Sigmoid colon (tissue), 7 donors: ENCODE data around the gene C11orf21. TPM values are rescaled to one million over a fixed set of nuclear protein-coding genes. Genes with fewer than 3 reads are reported as not detected.
"Not testable (repeated sequence)": the region's sequence is repeated elsewhere in the genome, so short reads cannot be mapped to it uniquely, and the experiment has no call there.

Experiments used
- DNase-seq: peaks from one replicate; pipeline ENCODE4 v3.0.0-alpha.2; 2019
- H3K27ac ChIP-seq, 4 donors: fragments of 200-600 bp; sonication (generic); one replicate each; pipeline ENCODE4 v1.5.1; 2016 to 2019; ENCODE audit warnings: mild to moderate bottlenecking in 1 of 4
- H3K27me3 ChIP-seq, 3 donors: fragments of 200-600 bp; sonication (generic); one replicate each; pipeline ENCODE4 v1.5.1; 2019; ENCODE audit warnings: mild to moderate bottlenecking in 1 of 3
- H3K36me3 ChIP-seq, 4 donors: fragments of 200-600 bp; sonication (generic); one replicate each; pipeline ENCODE4 v1.5.1; 2016 to 2019
- H3K4me1 ChIP-seq, 4 donors: fragments of 200-600 bp; sonication (generic); one replicate each; pipeline ENCODE4 v1.5.1; 2017 to 2019
- H3K4me3 ChIP-seq, 4 donors: fragments of 200-600 bp; sonication (generic); one replicate each; pipeline ENCODE4 v1.5.1; 2017 to 2019; ENCODE audit warnings: mild to moderate bottlenecking in 2 of 4, moderate library complexity in 1 of 4
- H3K9me3 ChIP-seq, 4 donors: fragments of 200-600 bp in 3 of 4; sonication (generic) in 3 of 4; one replicate each; pipeline versions ENCODE4 v1.5.1 to v1.6.1; 2013 to 2019
- EP300 ChIP-seq, 4 donors: sonication (generic); formaldehyde crosslinking; IDR thresholded peaks; one replicate each; pipeline ENCODE4 v1.6.1; 2017; ENCODE audit warnings: antibody characterized with exemption in 4 of 4
- POLR2A ChIP-seq, 2 donors: fragments of 450-650 bp; IDR thresholded peaks; one replicate each; pipeline ENCODE4 v1.6.1; 2016; ENCODE audit warnings: antibody characterized with exemption in 2 of 2, mild to moderate bottlenecking in 2 of 2, moderate library complexity in 2 of 2
- POLR2AphosphoS5 ChIP-seq, 4 donors: sonication (generic); formaldehyde crosslinking; IDR thresholded peaks; one replicate each; pipeline ENCODE4 v1.6.1; 2017; ENCODE audit warnings: antibody characterized with exemption in 4 of 4
- WGBS, 2 donors: extraction: QIAGEN DNeasy Blood & Tissue Kit; methylation state at CpG; one replicate each; pipeline ENCODE4 v1.1.7; 2013; 5-methylcytosine and 5-hydroxymethylcytosine counted together
- intact Hi-C: fragments of 100-400 bp; cut with DNase I; formaldehyde crosslinking; loops from one replicate; pipeline ENCODE4 v1.15.1; 2023
- polyA plus RNA-seq, 3 donors: library from polyadenylated mRNA; stranded (reverse); fragments of 200-250 nt; gene quantifications; one replicate each; pipeline ENCODE4 v1.2.3, GENCODE V29; 2013
- total RNA-seq, 4 donors: library from RNA; depleted of rRNA; stranded (reverse); fragments of >200 nt; gene quantifications; one replicate each; pipeline ENCODE4 v1.1.0, GENCODE V29; 2016
- TF ChIP-seq, protein P1 (sequence below), 4 experiments: fragments of 450-650 bp in 3 of 4; fragments of 200-600 bp in 1 of 4; IDR thresholded peaks; one replicate each; pipeline ENCODE4 v1.5.1; 2016 to 2019; ENCODE audit warnings: antibody characterized with exemption in 4 of 4, mild to moderate bottlenecking in 3 of 4, moderate library complexity in 2 of 4
- donor health status: healthy with polysubstance abuse.
- donor health status: Bipolar disorder and iron deficiency.
- donor health status: healthy.

Gene C11orf21
- total and polyA plus RNA-seq, 7 donors = 0.68 to 6.2 (median 0.71) TPM; not detected in 4

DNA sequence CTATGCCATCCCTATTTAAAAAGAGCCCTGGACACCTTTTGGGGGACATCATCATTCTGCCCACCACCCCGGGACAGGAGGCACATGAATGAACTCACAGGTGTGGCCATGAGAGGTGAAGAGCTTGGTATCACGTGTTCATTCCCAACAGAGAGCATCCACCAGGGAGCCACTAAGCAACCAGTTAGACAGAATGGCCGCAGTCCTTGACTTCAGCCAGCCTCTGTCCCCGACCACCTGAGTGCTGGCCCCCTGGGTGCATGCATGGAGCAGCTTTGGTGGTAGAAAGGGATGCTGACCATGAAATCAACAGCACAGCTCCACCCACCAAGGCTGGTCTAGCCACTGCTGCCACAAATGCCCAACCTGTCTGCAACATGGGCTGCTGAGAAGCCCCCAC is 44.3 kb upstream of the C11orf21 start:
- Histone ChIP-seq H3K9me3 (peaks cover 0 to 10% (median 3%) of the 10 kb centered on the region in 4 donors), H3K4me3 (no peak overlapping the region), H3K4me1 (no peaks in the 10 kb centered on the region), H3K27me3 (no peaks in the 10 kb centered on the region), H3K36me3 (no peaks in the 10 kb centered on the region), H3K27ac (no peak overlapping the region)
- intact Hi-C loops = loop anchor here (10.0 kb wide), 1 partner anchor 229 kb away; no protein-coding TSS in a partner anchor
- 88 to 91% methylated on average over 4 of the region's 4 CpGs for WGBS, 2 donors
- TF ChIP-seq EP300 (IDR thresholded peaks at IDR 0.05) (no peak), POLR2A (IDR thresholded peaks at IDR 0.05) (no peak)
- TF ChIP-seq, protein P1, sequence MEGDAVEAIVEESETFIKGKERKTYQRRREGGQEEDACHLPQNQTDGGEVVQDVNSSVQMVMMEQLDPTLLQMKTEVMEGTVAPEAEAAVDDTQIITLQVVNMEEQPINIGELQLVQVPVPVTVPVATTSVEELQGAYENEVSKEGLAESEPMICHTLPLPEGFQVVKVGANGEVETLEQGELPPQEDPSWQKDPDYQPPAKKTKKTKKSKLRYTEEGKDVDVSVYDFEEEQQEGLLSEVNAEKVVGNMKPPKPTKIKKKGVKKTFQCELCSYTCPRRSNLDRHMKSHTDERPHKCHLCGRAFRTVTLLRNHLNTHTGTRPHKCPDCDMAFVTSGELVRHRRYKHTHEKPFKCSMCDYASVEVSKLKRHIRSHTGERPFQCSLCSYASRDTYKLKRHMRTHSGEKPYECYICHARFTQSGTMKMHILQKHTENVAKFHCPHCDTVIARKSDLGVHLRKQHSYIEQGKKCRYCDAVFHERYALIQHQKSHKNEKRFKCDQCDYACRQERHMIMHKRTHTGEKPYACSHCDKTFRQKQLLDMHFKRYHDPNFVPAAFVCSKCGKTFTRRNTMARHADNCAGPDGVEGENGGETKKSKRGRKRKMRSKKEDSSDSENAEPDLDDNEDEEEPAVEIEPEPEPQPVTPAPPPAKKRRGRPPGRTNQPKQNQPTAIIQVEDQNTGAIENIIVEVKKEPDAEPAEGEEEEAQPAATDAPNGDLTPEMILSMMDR (IDR thresholded peaks at IDR 0.05) = no peak
- no peak for DNase-seq

DNA sequence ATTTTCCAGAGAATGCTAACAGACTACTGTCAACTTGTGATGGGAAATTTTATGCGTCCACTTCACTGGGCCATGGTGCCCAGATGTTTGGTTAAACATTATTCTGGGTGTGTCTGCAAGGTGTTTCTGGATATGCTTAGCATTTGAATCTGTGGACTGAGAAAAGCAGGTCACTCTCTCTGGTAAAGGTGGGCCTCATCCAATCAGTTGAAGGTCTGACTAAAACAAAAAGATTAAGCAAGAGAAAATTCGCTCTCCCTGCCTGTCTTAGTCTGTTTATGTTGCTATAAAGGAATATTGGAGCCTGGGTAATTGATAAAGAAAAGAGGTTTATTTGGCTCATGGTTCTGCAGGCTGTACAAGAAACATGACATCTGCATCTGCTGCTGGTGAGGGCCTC is 43.3 kb upstream of the C11orf21 start:
- Histone ChIP-seq H3K9me3 (peaks cover 0 to 10% (median 3%) of the 10 kb centered on the region in 4 donors), H3K36me3 (no peaks in the 10 kb centered on the region), H3K4me1 (no peaks in the 10 kb centered on the region), H3K27me3 (no peaks in the 10 kb centered on the region), H3K4me3 (no peak overlapping the region), H3K27ac (no peak overlapping the region)
- intact Hi-C loops = loop anchor here (10.0 kb wide), 1 partner anchor 230 kb away; no protein-coding TSS in a partner anchor
- 59 to 78% methylated on average over 2 of the region's 2 CpGs for WGBS, 2 donors
- DNase-seq = no peak
- TF ChIP-seq EP300 (IDR thresholded peaks at IDR 0.05) (no peak), POLR2A (IDR thresholded peaks at IDR 0.05) (no peak), POLR2AphosphoS5 (IDR thresholded peaks at IDR 0.05) (no peak)
- TF ChIP-seq, protein P1 (IDR thresholded peaks at IDR 0.05) = no peak

DNA sequence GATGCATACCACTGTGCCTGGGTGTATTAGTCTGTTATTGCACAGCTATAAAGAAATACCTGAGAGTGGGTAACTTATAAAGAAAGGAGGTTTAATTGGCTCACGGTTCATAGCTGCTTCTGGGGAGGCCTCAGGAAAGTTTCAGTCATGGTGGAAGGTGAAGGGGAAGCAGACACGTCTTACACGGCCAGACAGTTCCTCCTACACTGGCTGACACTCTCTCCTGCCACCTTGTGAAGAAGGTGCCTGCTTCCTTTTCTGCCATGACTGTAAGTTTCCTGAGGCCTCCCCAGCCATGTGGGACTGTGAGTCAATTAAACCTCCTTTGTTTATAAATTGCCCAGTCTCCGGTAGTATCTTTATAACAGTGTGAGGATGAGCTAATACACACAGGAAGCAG is 41.8 kb upstream of the C11orf21 start:
- no peaks in the 10 kb centered on the region for H3K27me3 ChIP-seq
- WGBS, 2 donors = 79 to 83% methylated on average over 4 of the region's 4 CpGs
- H3K4me1 ChIP-seq = no peaks in the 10 kb centered on the region
- TF ChIP-seq POLR2AphosphoS5 (IDR thresholded peaks at IDR 0.05) = no peak
- no peak for TF ChIP-seq EP300 (IDR thresholded peaks at IDR 0.05)
- TF ChIP-seq, protein P1 (IDR thresholded peaks at IDR 0.05) = no peak
- no peak for TF ChIP-seq POLR2A (IDR thresholded peaks at IDR 0.05)
- intact Hi-C loops = loop anchor here (10.0 kb wide), 1 partner anchor 231 kb away; no protein-coding TSS in a partner anchor
- H3K36me3 ChIP-seq = no peaks in the 10 kb centered on the region
- no peaks in the 10 kb centered on the region for H3K9me3 ChIP-seq
- H3K27ac ChIP-seq = no peak overlapping the region
- DNase-seq = no peak
- no peak overlapping the region for H3K4me3 ChIP-seq

- H3K4me1 ChIP-seq = no peaks in the 10 kb centered on the region
- no peak overlapping the region for H3K4me3 ChIP-seq
- 66 to 90% methylated on average over 5 of the region's 5 CpGs for WGBS, 2 donors
- H3K36me3 ChIP-seq = no peaks in the 10 kb centered on the region
- DNase-seq = no peak
- no peaks in the 10 kb centered on the region for H3K27me3 ChIP-seq
- H3K27ac ChIP-seq = no peak overlapping the region
- intact Hi-C loops = loop anchor here (10.0 kb wide), 1 partner anchor 232 kb away; no protein-coding TSS in a partner anchor
- TF ChIP-seq POLR2A (IDR thresholded peaks at IDR 0.05) (no peak), POLR2AphosphoS5 (IDR thresholded peaks at IDR 0.05) (no peak)
- H3K9me3 ChIP-seq = no peaks in the 10 kb centered on the region
Observed at GRCh38 chr11:2342981-2343380, 41.3 kb upstream of the C11orf21 start.

- H3K27me3 ChIP-seq = no peaks in the 10 kb centered on the region
- no peak overlapping the region for H3K27ac ChIP-seq
- H3K4me1 ChIP-seq = no peaks in the 10 kb centered on the region
- WGBS, 2 donors = 94% methylated on average over 3 of the region's 3 CpGs
- no peak for DNase-seq
- no peak overlapping the region for H3K4me3 ChIP-seq
- intact Hi-C loops = loop anchor here (10.0 kb wide), 1 partner anchor 232 kb away; no protein-coding TSS in a partner anchor
- no peaks in the 10 kb centered on the region for H3K9me3 ChIP-seq
- no peaks in the 10 kb centered on the region for H3K36me3 ChIP-seq
- TF ChIP-seq POLR2A (IDR thresholded peaks at IDR 0.05) (no peak), POLR2AphosphoS5 (IDR thresholded peaks at IDR 0.05) (no peak), EP300 (IDR thresholded peaks at IDR 0.05) (no peak)
- TF ChIP-seq, protein P1 (IDR thresholded peaks at IDR 0.05) = no peak
Observed at GRCh38 chr11:2342557-2342956, 40.8 kb upstream of the C11orf21 start.

DNA sequence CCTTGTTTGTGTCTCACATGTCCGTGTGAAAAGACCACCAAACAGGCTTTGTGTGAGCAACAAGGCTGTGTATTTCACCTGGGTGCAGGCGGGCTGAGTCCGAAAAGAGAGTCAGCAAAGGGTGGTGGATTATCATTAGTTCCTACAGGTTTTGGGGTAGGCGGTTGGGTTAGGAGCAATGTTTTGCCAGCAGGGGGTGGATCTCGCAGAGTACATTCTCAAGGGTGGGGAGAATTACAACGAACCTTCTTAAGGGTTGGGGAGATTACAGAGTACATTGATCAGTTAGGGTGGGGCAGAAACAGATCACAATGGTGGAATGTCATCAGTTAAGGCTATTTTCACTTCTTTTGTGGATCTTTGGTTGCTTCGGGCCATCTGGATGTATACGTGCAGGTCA is 37.0 kb upstream of the C11orf21 start:
- 66 to 79% methylated on average over 8 of the region's 8 CpGs for WGBS, 2 donors
- H3K4me3 ChIP-seq, intact Hi-C loops: not testable (repeated sequence)

DNA sequence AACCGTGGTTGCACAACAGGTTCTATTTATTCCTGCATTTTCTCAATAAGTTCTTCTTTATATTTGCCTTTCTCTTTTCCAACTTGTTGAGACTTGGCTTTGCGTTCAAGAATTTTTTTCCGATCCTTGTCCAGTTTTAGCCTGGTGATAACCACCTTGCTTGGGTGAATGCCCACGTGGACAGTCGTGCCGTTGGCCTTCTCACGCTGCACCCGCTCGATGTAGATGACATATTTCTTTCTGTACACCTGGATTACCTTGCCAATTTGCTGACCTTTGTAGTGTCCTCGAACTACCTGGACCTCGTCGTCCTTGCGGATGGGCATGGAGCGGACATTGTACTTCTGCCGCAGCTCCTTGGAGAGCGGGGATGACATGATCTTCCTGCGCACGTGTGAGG is 33.6 kb upstream of the C11orf21 start:
- H3K4me3 ChIP-seq, intact Hi-C loops, H3K9me3 ChIP-seq, H3K4me1 ChIP-seq, H3K27ac ChIP-seq, H3K36me3 ChIP-seq, DNase-seq, H3K27me3 ChIP-seq: not testable (repeated sequence)
- 92 to 95% methylated on average over 18 of the region's 18 CpGs for WGBS, 2 donors

More for the DNA sequence above, 37.0 kb upstream of the C11orf21 start:
- not testable (repeated sequence) for H3K4me1 ChIP-seq, H3K27me3 ChIP-seq, H3K36me3 ChIP-seq, H3K9me3 ChIP-seq, H3K27ac ChIP-seq, DNase-seq

DNA sequence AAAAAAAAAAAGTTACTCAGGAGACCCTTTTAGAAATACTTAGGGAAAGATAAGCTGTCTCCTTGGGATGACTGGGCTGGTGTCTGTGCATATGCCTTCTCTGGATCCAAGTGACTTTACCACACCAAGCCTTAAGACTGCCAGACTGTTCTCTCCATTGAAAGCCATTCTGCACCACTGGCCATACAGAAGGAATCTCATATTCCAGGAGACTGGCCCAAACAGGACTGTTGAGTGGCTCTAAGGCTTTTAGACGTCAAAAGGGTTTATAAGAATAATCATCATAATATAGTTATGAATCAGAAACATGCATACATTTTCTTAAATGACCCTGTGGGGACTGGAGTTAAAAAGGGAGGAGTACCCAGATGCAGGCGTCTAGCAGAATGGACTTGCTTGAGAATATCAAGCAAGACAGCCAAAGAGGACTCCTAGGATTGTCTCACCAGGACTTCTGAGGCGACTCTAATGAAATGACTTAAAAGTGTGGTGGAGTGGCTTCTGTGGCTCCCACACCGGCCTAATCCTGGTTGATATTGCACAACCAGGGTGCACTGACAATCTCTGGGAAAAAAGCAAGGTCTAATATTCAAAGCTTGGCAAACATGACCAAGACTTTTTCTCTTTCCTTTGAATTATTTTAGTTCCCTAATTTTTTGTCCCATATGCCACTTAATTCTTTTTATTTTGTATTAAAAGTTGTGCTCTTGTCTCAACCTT is 31.9 kb upstream of the C11orf21 start:
- intact Hi-C loops, H3K4me1 ChIP-seq: not testable (repeated sequence)
- 88 to 93% methylated on average over 2 of the region's 4 CpGs for WGBS, 2 donors

More for the DNA sequence above, 31.9 kb upstream of the C11orf21 start:
- H3K4me3 ChIP-seq, H3K36me3 ChIP-seq, H3K27me3 ChIP-seq, H3K9me3 ChIP-seq, DNase-seq, H3K27ac ChIP-seq: not testable (repeated sequence)
